Measurements from ENCODE around the gene AMPD1. TPM values are rescaled to one million over a fixed set of nuclear protein-coding genes. Genes with fewer than 3 reads are reported as not detected.

The AMPD1 gene
- total RNA-seq, 1 experiment from 2014 or later = not detected

GRCh38 chr1:114696810-114697209 lies 1.5 kb upstream of the AMPD1 start:
- no peak overlapping the region for H3K4me3 Mint-ChIP-seq (ENCODE audit: unreplicated experiment)
- DNase-seq (ENCODE audit: unreplicated experiment) = no peak
- H3K36me3 Mint-ChIP-seq (ENCODE audit: insufficient read depth, unreplicated experiment) = no peaks in the 10 kb centered on the region
- BruUV-seq (replicated peaks) = no TSS peak
- TF ChIP-seq CTCF (IDR thresholded peaks at IDR 0.05; ENCODE audit: unreplicated experiment) = no peak
- no peaks in the 10 kb centered on the region for H3K4me1 Mint-ChIP-seq (ENCODE audit: insufficient read depth, unreplicated experiment)
- ChIA-PET CTCF (no interaction called here), POLR2A (no interaction called here)
- H3K27me3 Mint-ChIP-seq (ENCODE audit: insufficient read depth, unreplicated experiment) = no peaks in the 10 kb centered on the region
- no peaks in the 10 kb centered on the region for H3K9me3 Mint-ChIP-seq (ENCODE audit: unreplicated experiment)
- no peak overlapping the region for H3K27ac Mint-ChIP-seq (ENCODE audit: low read depth, unreplicated experiment)
- intact Hi-C loops (cut with micrococcal nuclease) = no loop called here

GRCh38 chr1:114694540-114695310 lies 621 bp downstream of the AMPD1 start:
- ChIA-PET CTCF (interaction anchor here (1.1 to 1.9 kb wide), 3 partner anchors 14 to 23 kb away, joined by 3 to 7 read pairs (median 3); no protein-coding TSS in a partner anchor), POLR2A (interaction anchor here (1.1 to 3.4 kb wide), 4 partner anchors 16 to 27 kb away, joined by 3 to 18 read pairs (median 6); partner anchors contain the start of genes DENND2C and NRAS)
- H3K4me1 Mint-ChIP-seq (ENCODE audit: insufficient read depth, unreplicated experiment) = no peaks in the 10 kb centered on the region
- no peak overlapping the region for H3K4me3 Mint-ChIP-seq (ENCODE audit: unreplicated experiment)
- DNase-seq (ENCODE audit: unreplicated experiment) = no peak
- H3K9me3 Mint-ChIP-seq (ENCODE audit: unreplicated experiment) = no peaks in the 10 kb centered on the region
- no peaks in the 10 kb centered on the region for H3K36me3 Mint-ChIP-seq (ENCODE audit: insufficient read depth, unreplicated experiment)
- no peaks in the 10 kb centered on the region for H3K27me3 Mint-ChIP-seq (ENCODE audit: insufficient read depth, unreplicated experiment)
- BruUV-seq (replicated peaks) = no TSS peak
- intact Hi-C loops (cut with micrococcal nuclease) = no loop called here
- TF ChIP-seq CTCF (IDR thresholded peaks at IDR 0.05; ENCODE audit: unreplicated experiment) = no peak
- no peak overlapping the region for H3K27ac Mint-ChIP-seq (ENCODE audit: low read depth, unreplicated experiment)

- no peak overlapping the region for H3K4me3 Mint-ChIP-seq (ENCODE audit: unreplicated experiment)
- BruUV-seq (replicated peaks) = no TSS peak
- ChIA-PET POLR2A (interaction anchor here (1.1 to 3.4 kb wide), 2 partner anchors 23 to 182 kb away, joined by 3 to 18 read pairs; partner anchors contain the start of genes NRAS and TRIM33), CTCF (interaction anchor here (0.6 to 1.4 kb wide), 4 partner anchors 24 to 134 kb away, joined by 3 to 4 read pairs (median 4); no protein-coding TSS in a partner anchor)
- no peaks in the 10 kb centered on the region for H3K4me1 Mint-ChIP-seq (ENCODE audit: insufficient read depth, unreplicated experiment)
- TF ChIP-seq CTCF (IDR thresholded peaks at IDR 0.05; ENCODE audit: unreplicated experiment) = no peak
- DNase-seq (ENCODE audit: unreplicated experiment) = no peak
- no peaks in the 10 kb centered on the region for H3K36me3 Mint-ChIP-seq (ENCODE audit: insufficient read depth, unreplicated experiment)
- H3K9me3 Mint-ChIP-seq (ENCODE audit: unreplicated experiment) = no peaks in the 10 kb centered on the region
- no peak overlapping the region for H3K27ac Mint-ChIP-seq (ENCODE audit: low read depth, unreplicated experiment)
- intact Hi-C loops (cut with micrococcal nuclease) = no loop called here
- peaks cover 13% of the 10 kb centered on the region for H3K27me3 Mint-ChIP-seq (ENCODE audit: insufficient read depth, unreplicated experiment)
Observed at GRCh38 chr1:114692947-114693346, 2.4 kb downstream of the AMPD1 start.

GRCh38 chr1:114691061-114691460 lies 4.3 kb downstream of the AMPD1 start:
- CTCF ChIA-PET = interaction anchor here (0.8 kb wide), 1 partner anchor 19 kb away, joined by 5 read pairs; no protein-coding TSS in a partner anchor
- BruUV-seq (replicated peaks) = no TSS peak
- H3K4me1 Mint-ChIP-seq (ENCODE audit: insufficient read depth, unreplicated experiment) = no peaks in the 10 kb centered on the region
- H3K27me3 Mint-ChIP-seq (ENCODE audit: insufficient read depth, unreplicated experiment) = peaks cover 32% of the 10 kb centered on the region
- H3K9me3 Mint-ChIP-seq (ENCODE audit: unreplicated experiment) = no peaks in the 10 kb centered on the region
- POLR2A ChIA-PET = interaction anchor here (0.7 kb wide), 1 partner anchor 25 kb away, joined by 3 read pairs; no protein-coding TSS in a partner anchor
- H3K27ac Mint-ChIP-seq (ENCODE audit: low read depth, unreplicated experiment) = no peak overlapping the region
- peak; percentile 38 for DNase-seq (ENCODE audit: unreplicated experiment)
- no peaks in the 10 kb centered on the region for H3K36me3 Mint-ChIP-seq (ENCODE audit: insufficient read depth, unreplicated experiment)
- H3K4me3 Mint-ChIP-seq (ENCODE audit: unreplicated experiment) = no peak overlapping the region
- no peak for TF ChIP-seq CTCF (IDR thresholded peaks at IDR 0.05; ENCODE audit: unreplicated experiment)
- intact Hi-C loops (cut with micrococcal nuclease) = no loop called here
